ENCODE measurements around the gene DDX41.

Gene DDX41

DNA sequence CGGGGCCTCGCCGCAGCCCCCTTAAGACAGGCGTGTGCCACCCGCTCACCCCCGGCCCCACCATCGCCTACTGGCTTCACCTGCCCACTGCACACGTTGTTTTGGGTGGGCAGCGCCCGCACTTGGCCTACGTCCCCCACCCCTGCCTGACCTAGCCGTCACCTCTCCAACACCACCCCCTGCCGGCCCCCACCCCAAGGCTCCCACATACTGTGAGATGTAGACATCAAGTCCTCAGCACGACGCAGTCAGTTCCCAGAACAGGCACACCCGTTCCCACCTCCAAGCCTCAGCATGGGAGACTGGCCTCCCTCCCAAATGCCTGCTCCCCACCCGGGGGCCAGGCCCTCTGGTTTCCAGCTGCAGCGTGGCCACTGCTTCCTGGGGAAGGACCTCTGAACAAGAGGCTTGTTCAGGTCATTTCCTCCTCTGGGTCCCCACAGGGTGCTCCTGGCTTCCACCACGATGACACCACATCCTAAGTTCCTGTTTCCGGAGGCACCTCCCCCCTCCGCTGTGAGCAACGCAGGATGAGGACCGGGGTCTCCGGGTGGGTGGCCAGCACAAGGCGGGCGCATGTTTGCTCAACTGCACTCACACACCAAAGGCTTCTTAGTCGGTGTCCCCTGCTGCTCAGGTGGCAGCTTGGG lies 54.6 kb downstream of the DDX41 start:
- Histone ChIP-seq H3K4me3 (replicated peaks; ENCODE audit: insufficient read depth, low read length) (peak overlapping the region; percentile 58), H3K27ac (replicated peaks) (peak overlapping the region; percentile 69), H3K27me3 (ENCODE audit: insufficient read depth, poor library complexity, severe bottlenecking) (no peaks in the 10 kb centered on the region)
- DNase-seq (ENCODE audit: low read depth in 1 of 2, low spot score in 1 of 2): peak; percentile 82 to 89
- TF ChIP-seq, protein P1, sequence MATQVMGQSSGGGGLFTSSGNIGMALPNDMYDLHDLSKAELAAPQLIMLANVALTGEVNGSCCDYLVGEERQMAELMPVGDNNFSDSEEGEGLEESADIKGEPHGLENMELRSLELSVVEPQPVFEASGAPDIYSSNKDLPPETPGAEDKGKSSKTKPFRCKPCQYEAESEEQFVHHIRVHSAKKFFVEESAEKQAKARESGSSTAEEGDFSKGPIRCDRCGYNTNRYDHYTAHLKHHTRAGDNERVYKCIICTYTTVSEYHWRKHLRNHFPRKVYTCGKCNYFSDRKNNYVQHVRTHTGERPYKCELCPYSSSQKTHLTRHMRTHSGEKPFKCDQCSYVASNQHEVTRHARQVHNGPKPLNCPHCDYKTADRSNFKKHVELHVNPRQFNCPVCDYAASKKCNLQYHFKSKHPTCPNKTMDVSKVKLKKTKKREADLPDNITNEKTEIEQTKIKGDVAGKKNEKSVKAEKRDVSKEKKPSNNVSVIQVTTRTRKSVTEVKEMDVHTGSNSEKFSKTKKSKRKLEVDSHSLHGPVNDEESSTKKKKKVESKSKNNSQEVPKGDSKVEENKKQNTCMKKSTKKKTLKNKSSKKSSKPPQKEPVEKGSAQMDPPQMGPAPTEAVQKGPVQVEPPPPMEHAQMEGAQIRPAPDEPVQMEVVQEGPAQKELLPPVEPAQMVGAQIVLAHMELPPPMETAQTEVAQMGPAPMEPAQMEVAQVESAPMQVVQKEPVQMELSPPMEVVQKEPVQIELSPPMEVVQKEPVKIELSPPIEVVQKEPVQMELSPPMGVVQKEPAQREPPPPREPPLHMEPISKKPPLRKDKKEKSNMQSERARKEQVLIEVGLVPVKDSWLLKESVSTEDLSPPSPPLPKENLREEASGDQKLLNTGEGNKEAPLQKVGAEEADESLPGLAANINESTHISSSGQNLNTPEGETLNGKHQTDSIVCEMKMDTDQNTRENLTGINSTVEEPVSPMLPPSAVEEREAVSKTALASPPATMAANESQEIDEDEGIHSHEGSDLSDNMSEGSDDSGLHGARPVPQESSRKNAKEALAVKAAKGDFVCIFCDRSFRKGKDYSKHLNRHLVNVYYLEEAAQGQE (IDR thresholded peaks at IDR 0.05; ENCODE audit: insufficient replicate concordance, low read depth): no peak
- TF ChIP-seq, protein P2, sequence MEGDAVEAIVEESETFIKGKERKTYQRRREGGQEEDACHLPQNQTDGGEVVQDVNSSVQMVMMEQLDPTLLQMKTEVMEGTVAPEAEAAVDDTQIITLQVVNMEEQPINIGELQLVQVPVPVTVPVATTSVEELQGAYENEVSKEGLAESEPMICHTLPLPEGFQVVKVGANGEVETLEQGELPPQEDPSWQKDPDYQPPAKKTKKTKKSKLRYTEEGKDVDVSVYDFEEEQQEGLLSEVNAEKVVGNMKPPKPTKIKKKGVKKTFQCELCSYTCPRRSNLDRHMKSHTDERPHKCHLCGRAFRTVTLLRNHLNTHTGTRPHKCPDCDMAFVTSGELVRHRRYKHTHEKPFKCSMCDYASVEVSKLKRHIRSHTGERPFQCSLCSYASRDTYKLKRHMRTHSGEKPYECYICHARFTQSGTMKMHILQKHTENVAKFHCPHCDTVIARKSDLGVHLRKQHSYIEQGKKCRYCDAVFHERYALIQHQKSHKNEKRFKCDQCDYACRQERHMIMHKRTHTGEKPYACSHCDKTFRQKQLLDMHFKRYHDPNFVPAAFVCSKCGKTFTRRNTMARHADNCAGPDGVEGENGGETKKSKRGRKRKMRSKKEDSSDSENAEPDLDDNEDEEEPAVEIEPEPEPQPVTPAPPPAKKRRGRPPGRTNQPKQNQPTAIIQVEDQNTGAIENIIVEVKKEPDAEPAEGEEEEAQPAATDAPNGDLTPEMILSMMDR (IDR thresholded peaks at IDR 0.05; ENCODE audit: insufficient read depth, low read length): no peak
- TF ChIP-seq POLR2AphosphoS5 (IDR thresholded peaks at IDR 0.05; ENCODE audit: low read depth): peak; percentile 73; the same call in 1 of the 2 replicates
- TF ChIP-seq SPI1 (IDR thresholded peaks at IDR 0.05; ENCODE audit: borderline replicate concordance, low read depth): 0 out of 2 replicates have a peak, but pooled peaks have one; percentile 43
- TF ChIP-seq GABPA (IDR thresholded peaks at IDR 0.05; ENCODE audit: low read depth): peak; percentile 50
